ENCODE measurements around the gene PTPRU. TPM values are rescaled to one million over a fixed set of nuclear protein-coding genes. Genes with fewer than 3 reads are reported as not detected.

PTPRU gene
- total RNA-seq, 4 donors from 2014 or later, result 15.0 to 46.7 (median 29.0) TPM

DNA sequence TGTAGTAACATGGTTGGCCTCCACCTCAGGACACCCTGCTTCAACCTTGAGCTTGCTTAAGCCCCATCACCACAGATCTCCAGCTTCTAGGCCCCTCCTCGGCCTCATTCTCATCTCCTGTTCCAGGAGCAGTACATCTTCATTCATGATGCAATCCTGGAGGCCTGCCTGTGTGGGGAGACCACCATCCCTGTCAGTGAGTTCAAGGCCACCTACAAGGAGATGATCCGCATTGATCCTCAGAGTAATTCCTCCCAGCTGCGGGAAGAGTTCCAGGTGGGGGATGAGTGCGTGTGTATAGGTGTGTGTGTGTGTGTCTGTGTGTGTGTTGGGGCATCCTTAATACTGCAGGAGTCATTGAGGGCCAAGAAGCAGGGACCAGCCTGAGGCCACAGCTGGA, 79.6 kb downstream of the PTPRU start:
- Histone ChIP-seq H3K27me3 (no peaks in the 10 kb centered on the region), H3K27ac (no peak overlapping the region), H3K4me1 (no peaks in the 10 kb centered on the region), H3K4me3 (no peak overlapping the region), H3K36me3 (peaks cover 24% of the 10 kb centered on the region), H3K9me3 (no peaks in the 10 kb centered on the region)
- TF ChIP-seq POLR2AphosphoS5 (IDR thresholded peaks at IDR 0.05), result no peak
- no peak for DNase-seq (ENCODE audit: low spot score in 2 of 2)
- 94% methylated on average over 4 of the region's 4 CpGs for WGBS

GRCh38 chr1:29317063-29317915, 81.0 kb downstream of the PTPRU start:
- Histone ChIP-seq H3K4me3 (no peak overlapping the region), H3K36me3 (peaks cover 21% of the 10 kb centered on the region), H3K27ac (no peak overlapping the region), H3K9me3 (no peaks in the 10 kb centered on the region), H3K27me3 (no peaks in the 10 kb centered on the region), H3K4me1 (no peaks in the 10 kb centered on the region)
- TF ChIP-seq EP300 (IDR thresholded peaks at IDR 0.05) (no peak), POLR2AphosphoS5 (IDR thresholded peaks at IDR 0.05) (no peak), POLR2A (IDR thresholded peaks at IDR 0.05) (no peak)
- TF ChIP-seq, protein P1, sequence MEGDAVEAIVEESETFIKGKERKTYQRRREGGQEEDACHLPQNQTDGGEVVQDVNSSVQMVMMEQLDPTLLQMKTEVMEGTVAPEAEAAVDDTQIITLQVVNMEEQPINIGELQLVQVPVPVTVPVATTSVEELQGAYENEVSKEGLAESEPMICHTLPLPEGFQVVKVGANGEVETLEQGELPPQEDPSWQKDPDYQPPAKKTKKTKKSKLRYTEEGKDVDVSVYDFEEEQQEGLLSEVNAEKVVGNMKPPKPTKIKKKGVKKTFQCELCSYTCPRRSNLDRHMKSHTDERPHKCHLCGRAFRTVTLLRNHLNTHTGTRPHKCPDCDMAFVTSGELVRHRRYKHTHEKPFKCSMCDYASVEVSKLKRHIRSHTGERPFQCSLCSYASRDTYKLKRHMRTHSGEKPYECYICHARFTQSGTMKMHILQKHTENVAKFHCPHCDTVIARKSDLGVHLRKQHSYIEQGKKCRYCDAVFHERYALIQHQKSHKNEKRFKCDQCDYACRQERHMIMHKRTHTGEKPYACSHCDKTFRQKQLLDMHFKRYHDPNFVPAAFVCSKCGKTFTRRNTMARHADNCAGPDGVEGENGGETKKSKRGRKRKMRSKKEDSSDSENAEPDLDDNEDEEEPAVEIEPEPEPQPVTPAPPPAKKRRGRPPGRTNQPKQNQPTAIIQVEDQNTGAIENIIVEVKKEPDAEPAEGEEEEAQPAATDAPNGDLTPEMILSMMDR (IDR thresholded peaks at IDR 0.05), result no peak
- 91% methylated on average over 28 of the region's 30 CpGs for WGBS
- no peak for DNase-seq (ENCODE audit: low spot score in 2 of 2)

GRCh38 chr1:29317916-29318530, 81.7 kb downstream of the PTPRU start:
- Histone ChIP-seq H3K36me3 (peaks cover 21% of the 10 kb centered on the region), H3K27ac (no peak overlapping the region), H3K27me3 (no peaks in the 10 kb centered on the region), H3K4me3 (no peak overlapping the region), H3K4me1 (no peaks in the 10 kb centered on the region), H3K9me3 (no peaks in the 10 kb centered on the region)
- DNase-seq (ENCODE audit: low spot score in 2 of 2), result no peak
- 80% methylated on average over 5 of the region's 5 CpGs for WGBS
- TF ChIP-seq POLR2A (IDR thresholded peaks at IDR 0.05) (no peak), POLR2AphosphoS5 (IDR thresholded peaks at IDR 0.05) (no peak)

GRCh38 chr1:29318724-29319123, 82.4 kb downstream of the PTPRU start:
- Histone ChIP-seq H3K27ac (no peak overlapping the region), H3K4me3 (no peak overlapping the region), H3K9me3 (no peaks in the 10 kb centered on the region), H3K36me3 (peaks cover 25% of the 10 kb centered on the region), H3K4me1 (no peaks in the 10 kb centered on the region), H3K27me3 (no peaks in the 10 kb centered on the region)
- no peak for DNase-seq (ENCODE audit: low spot score in 2 of 2)
- WGBS, result 87% methylated on average over 10 of the region's 10 CpGs
- TF ChIP-seq, protein P1 (IDR thresholded peaks at IDR 0.05), result no peak
- no peak for TF ChIP-seq EP300 (IDR thresholded peaks at IDR 0.05)

GRCh38 chr1:29319300-29320110, 83.2 kb downstream of the PTPRU start:
- Histone ChIP-seq H3K4me1 (no peaks in the 10 kb centered on the region), H3K9me3 (no peaks in the 10 kb centered on the region), H3K27ac (no peak overlapping the region), H3K27me3 (no peaks in the 10 kb centered on the region), H3K4me3 (no peak overlapping the region), H3K36me3 (peaks cover 25% of the 10 kb centered on the region)
- WGBS, result 84% methylated on average over 8 of the region's 9 CpGs
- no peak for DNase-seq (ENCODE audit: low spot score in 2 of 2)
- TF ChIP-seq POLR2AphosphoS5 (IDR thresholded peaks at IDR 0.05), result no peak

- H3K36me3 ChIP-seq, result peaks cover 21% of the 10 kb centered on the region
- 78% methylated on average over 21 of the region's 21 CpGs for WGBS
- H3K9me3 ChIP-seq, result no peaks in the 10 kb centered on the region
- no peak overlapping the region for H3K4me3 ChIP-seq
- H3K27me3 ChIP-seq, result no peaks in the 10 kb centered on the region
- H3K27ac ChIP-seq, result no peak overlapping the region
- no peaks in the 10 kb centered on the region for H3K4me1 ChIP-seq
- TF ChIP-seq POLR2AphosphoS5 (IDR thresholded peaks at IDR 0.05), result no peak
- TF ChIP-seq, protein P1 (IDR thresholded peaks at IDR 0.05), result no peak
- TF ChIP-seq POLR2A (IDR thresholded peaks at IDR 0.05), result no peak
- no peak for TF ChIP-seq EP300 (IDR thresholded peaks at IDR 0.05)
- DNase-seq (ENCODE audit: low spot score in 2 of 2), result no peak
These were observed 84.0 kb downstream of the PTPRU start for GRCh38 chr1:29320156-29320940.

All from suprapubic skin (tissue), 4 donors.